ENCODE data around the gene ITFG2.

DNA sequence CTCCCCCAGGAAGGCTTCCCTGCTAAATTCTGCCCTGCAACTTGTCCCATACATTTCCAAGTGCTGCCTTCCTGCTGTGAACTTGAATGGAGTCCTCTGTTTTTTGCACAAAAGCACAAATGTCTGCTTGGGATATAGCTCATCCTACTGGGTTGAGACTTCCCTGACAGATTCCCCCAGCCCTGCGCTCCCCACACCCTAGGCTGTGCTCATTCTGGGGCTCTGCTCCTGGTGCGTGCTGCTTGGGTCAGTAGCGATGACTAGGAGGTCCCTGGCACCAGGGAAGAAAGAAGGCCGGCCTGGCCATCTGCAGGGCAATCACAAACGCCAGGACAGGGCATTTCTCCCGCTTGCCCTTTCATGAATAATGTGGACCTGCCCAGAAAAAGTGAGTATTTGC lies 46.9 kb upstream of the ITFG2 start:
- TF ChIP-seq POLR2A (IDR thresholded peaks at IDR 0.05; ENCODE audit: low read length) (no peak), GATA1 (IDR thresholded peaks at IDR 0.05; ENCODE audit: low read depth, low read length) (no peak)
